Activated naive CD4-positive, alpha-beta T cell treated with anti-CD3 and anti-CD28 coated beads for 36 hours (primary cell): ENCODE results near the gene INTS1. TPM values are rescaled to one million over a fixed set of nuclear protein-coding genes. Genes with fewer than 3 reads are reported as not detected.

Source experiments
- CTCF ChIA-PET: fragments of 350-600 bp; sonication (Branson Sonifier 250); formaldehyde crosslinking; loops from one replicate; lab custom pipeline; 2021; ENCODE audit warnings: antibody characterized with exemption; lab: Charles Lee
- DNase-seq: peaks from one replicate; pipeline ENCODE4 v3.0.0-alpha.2; 2020
- H3K27ac Mint-ChIP-seq: one replicate; pipeline ENCODE4 v1.8.0; 2021; ENCODE audit warnings: mild to moderate bottlenecking, mixed read lengths
- H3K27me3 Mint-ChIP-seq: one replicate; pipeline ENCODE4 v1.8.0; 2021; ENCODE audit warnings: low read depth, mixed read lengths
- H3K36me3 Mint-ChIP-seq: one replicate; pipeline ENCODE4 v1.8.0; 2021; ENCODE audit warnings: low read depth, mixed read lengths
- H3K4me1 Mint-ChIP-seq: one replicate; pipeline ENCODE4 v1.8.0; 2021; ENCODE audit warnings: low read depth, mixed read lengths
- H3K4me3 Mint-ChIP-seq: one replicate; pipeline ENCODE4 v1.8.0; 2021; ENCODE audit warnings: mild to moderate bottlenecking, moderate library complexity, mixed read lengths
- H3K9me3 Mint-ChIP-seq: one replicate; pipeline ENCODE4 v1.8.0; 2021; ENCODE audit warnings: mixed read lengths
- intact Hi-C: fragments of 100-400 bp; cut with micrococcal nuclease; formaldehyde crosslinking; loops from one replicate; pipeline ENCODE4 v1.15.1; 2023
- total RNA-seq, 2 experiments: library from RNA; stranded (reverse); gene quantifications; one replicate each; pipeline ENCODE4 v1.2.3, GENCODE V29; 2021

Gene INTS1, protein sequence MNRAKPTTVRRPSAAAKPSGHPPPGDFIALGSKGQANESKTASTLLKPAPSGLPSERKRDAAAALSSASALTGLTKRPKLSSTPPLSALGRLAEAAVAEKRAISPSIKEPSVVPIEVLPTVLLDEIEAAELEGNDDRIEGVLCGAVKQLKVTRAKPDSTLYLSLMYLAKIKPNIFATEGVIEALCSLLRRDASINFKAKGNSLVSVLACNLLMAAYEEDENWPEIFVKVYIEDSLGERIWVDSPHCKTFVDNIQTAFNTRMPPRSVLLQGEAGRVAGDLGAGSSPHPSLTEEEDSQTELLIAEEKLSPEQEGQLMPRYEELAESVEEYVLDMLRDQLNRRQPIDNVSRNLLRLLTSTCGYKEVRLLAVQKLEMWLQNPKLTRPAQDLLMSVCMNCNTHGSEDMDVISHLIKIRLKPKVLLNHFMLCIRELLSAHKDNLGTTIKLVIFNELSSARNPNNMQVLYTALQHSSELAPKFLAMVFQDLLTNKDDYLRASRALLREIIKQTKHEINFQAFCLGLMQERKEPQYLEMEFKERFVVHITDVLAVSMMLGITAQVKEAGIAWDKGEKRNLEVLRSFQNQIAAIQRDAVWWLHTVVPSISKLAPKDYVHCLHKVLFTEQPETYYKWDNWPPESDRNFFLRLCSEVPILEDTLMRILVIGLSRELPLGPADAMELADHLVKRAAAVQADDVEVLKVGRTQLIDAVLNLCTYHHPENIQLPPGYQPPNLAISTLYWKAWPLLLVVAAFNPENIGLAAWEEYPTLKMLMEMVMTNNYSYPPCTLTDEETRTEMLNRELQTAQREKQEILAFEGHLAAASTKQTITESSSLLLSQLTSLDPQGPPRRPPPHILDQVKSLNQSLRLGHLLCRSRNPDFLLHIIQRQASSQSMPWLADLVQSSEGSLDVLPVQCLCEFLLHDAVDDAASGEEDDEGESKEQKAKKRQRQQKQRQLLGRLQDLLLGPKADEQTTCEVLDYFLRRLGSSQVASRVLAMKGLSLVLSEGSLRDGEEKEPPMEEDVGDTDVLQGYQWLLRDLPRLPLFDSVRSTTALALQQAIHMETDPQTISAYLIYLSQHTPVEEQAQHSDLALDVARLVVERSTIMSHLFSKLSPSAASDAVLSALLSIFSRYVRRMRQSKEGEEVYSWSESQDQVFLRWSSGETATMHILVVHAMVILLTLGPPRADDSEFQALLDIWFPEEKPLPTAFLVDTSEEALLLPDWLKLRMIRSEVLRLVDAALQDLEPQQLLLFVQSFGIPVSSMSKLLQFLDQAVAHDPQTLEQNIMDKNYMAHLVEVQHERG (N-terminal part only)
- total RNA-seq: 100 to 1,000 TPM in 1 of 2 experiments, 10 to 100 TPM in 1; 97.6 to 103 TPM

DNA sequence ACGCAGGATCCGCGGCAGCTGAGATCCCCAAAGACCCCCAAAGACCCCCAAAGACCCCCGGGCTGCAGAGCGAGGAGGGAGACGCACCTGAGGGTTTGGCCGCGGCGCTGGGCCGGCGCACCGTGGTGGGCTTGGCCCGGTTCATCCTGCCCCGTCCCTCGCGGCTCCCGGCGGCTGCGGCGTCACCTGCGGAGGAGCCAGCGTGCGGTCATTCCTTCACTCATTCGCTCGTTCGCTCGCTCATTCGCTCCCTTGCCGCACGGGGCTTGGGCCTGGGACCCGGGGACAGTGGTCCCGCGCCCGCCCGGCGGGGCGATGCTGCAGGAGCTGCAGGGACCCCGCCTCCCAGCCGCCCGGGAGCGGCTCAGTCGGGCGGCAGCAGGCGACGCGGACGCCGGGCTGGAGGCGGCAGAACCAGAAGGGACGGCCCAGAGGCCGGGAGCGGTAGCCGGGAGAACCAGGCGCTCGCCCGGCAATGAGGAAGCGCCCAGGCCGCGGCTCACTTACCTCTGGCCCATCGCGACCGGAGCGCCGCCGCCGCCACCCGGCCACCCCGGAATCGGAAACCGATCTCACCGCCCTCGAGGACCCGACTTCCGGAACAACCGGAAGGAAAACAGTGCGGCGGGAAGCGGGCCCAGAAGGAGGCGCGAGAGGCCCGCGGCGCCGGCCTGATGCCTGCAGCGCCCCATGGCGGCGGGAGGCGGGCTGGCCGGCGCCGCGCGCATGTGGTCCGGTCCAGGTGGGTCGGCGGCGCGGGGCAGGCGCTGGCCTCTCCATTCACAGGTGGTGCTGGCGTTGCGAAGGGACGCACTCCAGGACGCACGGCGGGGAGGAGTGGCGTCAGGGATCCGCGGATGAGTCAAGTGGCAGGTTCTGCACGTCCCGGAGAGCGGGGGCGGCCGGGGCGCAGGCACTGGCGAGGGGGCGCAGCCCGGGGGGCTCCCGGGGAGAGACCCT lies at the start of gene INTS1:
TSS of gene INTS1 (minus strand) at position 574 of the 960 bp plus-strand sequence. CDS start at position 145, 429 bp downstream.
- DNase-seq: peak; percentile 92
- CTCF ChIA-PET: interaction anchor here (0.6 to 1.5 kb wide), 6 partner anchors 9 to 730 kb away, joined by 3 to 5 read pairs (median 3); partner anchors contain the start of gene TMEM184A
- intact Hi-C loops: loop anchor here (1.0 to 2.0 kb wide), 4 partner anchors 29 to 65 kb away; partner anchors contain the start of genes MICALL2 and TMEM184A

DNA sequence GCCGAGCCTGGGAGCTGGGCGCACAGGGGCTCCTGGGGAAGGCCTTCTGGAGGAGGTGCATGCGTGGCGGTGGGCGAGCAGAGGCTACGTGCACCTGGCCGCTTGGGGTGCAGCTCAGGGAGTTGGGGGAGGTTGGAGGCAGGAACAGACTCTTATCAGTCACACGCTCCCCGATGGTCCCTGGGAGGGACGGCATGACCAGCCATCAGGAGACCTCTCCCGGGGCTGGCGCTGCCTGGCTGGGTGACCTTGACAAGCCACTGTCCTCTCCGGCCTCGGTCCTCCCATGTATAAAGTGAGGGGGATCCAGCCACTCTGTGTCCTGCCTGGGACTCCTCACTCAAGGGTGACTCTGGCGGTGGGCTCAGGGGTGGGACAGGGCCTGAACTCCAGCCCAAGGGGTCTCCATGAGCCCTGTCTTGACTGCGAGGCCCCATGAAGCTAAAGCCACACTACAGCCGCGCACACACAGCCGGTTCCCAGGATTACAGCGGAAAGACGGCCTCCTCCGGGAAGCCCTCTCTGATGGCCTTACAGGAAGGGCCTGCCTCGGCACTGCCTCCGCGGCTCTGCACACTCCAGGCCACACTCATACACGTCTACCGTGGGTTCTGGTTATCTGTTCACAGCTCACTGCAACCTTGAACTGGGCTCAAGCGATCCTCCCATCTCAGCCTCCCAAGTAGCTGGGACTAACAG lies 49.5 kb upstream of the INTS1 start:
- no peak for DNase-seq
- Mint-ChIP-seq H3K27me3 (no peaks in the 10 kb centered on the region), H3K36me3 (no peaks in the 10 kb centered on the region), H3K27ac (no peak overlapping the region), H3K4me3 (no peak overlapping the region), H3K4me1 (peaks cover 3% of the 10 kb centered on the region), H3K9me3 (no peaks in the 10 kb centered on the region)
- CTCF ChIA-PET: no interaction called here
- intact Hi-C loops: no loop called here

More for the DNA sequence above, at the start of gene INTS1:
- Mint-ChIP-seq H3K4me1 (peaks cover 41% of the 10 kb centered on the region), H3K9me3 (no peaks in the 10 kb centered on the region), H3K27me3 (no peaks in the 10 kb centered on the region), H3K4me3 (peak within 1 kb of the TSS; percentile 93), H3K27ac (peak within 1 kb of the TSS; percentile 76), H3K36me3 (peaks cover 14% of the 10 kb centered on the region)

DNA sequence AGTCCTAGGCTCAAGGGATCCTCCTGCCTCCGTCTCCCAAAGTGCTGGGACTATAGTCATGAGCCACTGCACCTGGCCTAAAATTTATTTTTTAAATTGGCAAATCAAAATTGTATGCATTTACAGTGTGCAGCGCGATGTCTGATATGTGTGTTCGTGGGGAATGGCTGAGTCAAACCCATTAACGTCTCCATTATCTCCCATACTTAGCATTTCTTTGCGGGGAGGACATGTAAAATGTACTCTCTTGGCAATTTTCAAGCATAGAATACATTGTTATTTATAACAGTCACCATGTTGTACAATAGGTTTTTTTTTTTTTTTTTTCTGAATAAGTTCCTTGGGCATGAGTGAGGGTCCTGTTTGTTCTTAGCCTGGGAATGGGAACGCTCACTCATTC lies 48.0 kb upstream of the INTS1 start:
- H3K4me3 Mint-ChIP-seq: no peak overlapping the region
- H3K4me1 Mint-ChIP-seq: peaks cover 3% of the 10 kb centered on the region
- intact Hi-C loops: no loop called here
- no peak for DNase-seq
- CTCF ChIA-PET: no interaction called here
- H3K27me3 Mint-ChIP-seq: no peaks in the 10 kb centered on the region
- H3K27ac Mint-ChIP-seq: no peak overlapping the region
- no peaks in the 10 kb centered on the region for H3K9me3 Mint-ChIP-seq
- H3K36me3 Mint-ChIP-seq: no peaks in the 10 kb centered on the region

DNA sequence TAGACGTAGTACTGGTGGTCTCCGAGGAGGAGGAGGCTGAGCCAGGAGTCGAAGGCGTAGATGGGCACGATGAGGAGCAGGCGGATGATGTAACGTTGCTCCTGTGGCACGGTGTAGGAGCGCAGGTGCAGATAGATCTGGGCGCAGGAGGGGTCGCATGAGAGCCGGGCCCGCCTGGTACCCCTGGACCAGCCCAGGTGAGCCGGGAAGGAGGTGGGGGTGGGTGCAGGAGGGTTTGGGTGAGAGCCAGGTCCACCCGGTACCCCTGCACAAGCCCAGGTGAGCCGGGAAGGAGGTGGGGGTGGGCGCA lies 46.6 kb upstream of the INTS1 start:
- Mint-ChIP-seq H3K9me3 (no peaks in the 10 kb centered on the region), H3K4me3 (no peak overlapping the region), H3K27me3 (no peaks in the 10 kb centered on the region), H3K27ac (no peak overlapping the region), H3K4me1 (no peaks in the 10 kb centered on the region), H3K36me3 (no peaks in the 10 kb centered on the region)
- intact Hi-C loops: no loop called here
- CTCF ChIA-PET: no interaction called here
- DNase-seq: no peak

DNA sequence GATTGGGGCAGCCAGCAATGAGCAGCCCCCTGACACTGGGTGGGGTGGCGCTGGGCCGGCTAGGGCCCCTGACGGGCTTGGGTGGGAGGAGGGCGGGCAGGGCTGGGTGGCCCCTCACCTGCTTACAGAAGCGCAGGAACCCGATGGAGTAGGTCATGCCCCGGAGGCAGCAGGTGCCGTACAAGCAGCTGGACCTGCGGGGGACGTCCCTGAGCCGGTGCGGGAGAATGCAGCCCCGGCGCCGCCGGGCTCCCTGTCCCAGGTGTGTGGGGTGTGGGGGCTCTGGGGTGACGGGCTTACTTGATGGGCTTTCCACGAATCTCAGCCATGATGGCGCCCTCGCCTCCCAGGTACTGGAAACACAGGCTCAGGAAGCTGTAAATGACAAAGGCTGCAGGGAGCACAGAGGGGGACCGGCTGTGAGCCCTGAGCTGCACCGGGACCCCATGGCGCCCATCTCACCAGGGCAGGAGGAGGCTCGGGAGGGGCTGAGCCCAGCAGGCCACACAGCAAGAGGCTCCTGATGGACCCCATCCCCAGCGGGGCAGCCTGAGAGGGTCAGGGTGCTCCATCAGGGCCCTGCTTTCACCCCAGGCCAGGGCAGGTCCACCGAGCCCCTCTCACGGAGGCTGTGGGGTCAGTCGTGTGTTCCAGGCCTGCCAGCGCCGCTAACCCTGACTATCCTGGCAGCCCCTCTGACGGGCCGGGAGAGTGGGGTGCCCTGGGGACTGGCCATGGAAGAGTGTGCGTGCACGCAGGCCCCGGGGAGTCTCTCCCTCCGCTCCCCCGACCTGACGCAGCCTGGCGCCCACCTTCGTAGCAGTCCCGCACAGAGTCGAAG lies 46.0 kb upstream of the INTS1 start:
- no peaks in the 10 kb centered on the region for H3K27me3 Mint-ChIP-seq
- no peaks in the 10 kb centered on the region for H3K4me1 Mint-ChIP-seq
- no peak overlapping the region for H3K27ac Mint-ChIP-seq
- intact Hi-C loops: no loop called here
- DNase-seq: no peak
- no peaks in the 10 kb centered on the region for H3K9me3 Mint-ChIP-seq
- CTCF ChIA-PET: no interaction called here
- no peaks in the 10 kb centered on the region for H3K36me3 Mint-ChIP-seq
- H3K4me3 Mint-ChIP-seq: no peak overlapping the region

DNA sequence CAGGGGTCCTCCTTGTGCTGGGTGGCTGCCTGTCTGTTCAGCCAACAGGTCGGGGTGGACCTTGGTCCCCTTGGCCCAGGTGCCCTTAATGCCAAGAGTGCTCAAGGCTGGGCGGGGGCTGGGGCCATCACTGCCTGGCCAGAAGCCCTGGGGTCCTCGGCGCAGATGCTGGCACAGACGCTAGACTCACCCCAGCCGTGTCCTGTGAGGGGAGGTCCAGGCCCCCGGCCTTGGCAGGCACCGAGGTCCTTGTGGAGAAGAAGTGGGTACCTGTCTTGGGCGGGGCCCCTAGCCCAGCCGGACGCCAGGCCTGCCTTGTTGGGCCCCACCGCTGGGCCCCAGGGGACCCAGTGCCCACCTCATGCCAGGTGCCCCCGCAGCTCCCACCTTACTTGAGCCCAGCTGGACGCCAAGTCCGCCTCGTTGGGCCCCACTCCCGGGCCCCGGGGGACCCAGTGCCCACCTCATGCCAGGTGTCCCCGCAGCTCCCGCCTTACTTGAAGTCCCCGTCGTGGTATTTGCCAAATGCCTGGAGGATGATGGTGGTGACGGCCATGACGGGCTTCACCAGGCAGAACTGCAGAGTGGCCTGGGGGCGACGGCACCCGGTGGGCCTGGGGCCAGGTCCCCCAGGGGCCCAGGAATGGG lies 45.3 kb upstream of the INTS1 start:
- no peak for DNase-seq
- no peaks in the 10 kb centered on the region for H3K27me3 Mint-ChIP-seq
- H3K4me1 Mint-ChIP-seq: no peaks in the 10 kb centered on the region
- no peak overlapping the region for H3K27ac Mint-ChIP-seq
- no peaks in the 10 kb centered on the region for H3K36me3 Mint-ChIP-seq
- H3K9me3 Mint-ChIP-seq: no peaks in the 10 kb centered on the region
- H3K4me3 Mint-ChIP-seq: no peak overlapping the region
- CTCF ChIA-PET: no interaction called here
- intact Hi-C loops: no loop called here

DNA sequence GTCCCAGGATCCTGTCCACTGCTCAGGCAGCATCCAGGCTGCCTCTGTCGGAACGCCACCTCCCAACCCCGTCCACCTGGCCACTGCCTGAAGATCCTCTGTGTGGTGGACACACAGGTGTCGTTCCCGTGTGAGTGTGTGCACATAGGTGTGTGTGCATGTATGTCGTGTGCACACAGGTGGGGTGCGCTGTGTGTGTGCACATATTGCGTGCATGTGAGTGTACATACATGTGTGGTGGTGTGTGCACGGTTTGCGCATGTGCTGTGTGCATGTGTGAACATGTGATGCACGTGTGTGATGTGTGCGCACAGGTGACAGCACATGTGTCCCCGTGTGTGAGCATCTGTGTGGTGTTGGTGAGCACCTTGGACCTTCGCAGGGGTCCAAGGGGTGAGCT lies 44.8 kb upstream of the INTS1 start:
- CTCF ChIA-PET: no interaction called here
- Mint-ChIP-seq H3K36me3 (no peaks in the 10 kb centered on the region), H3K27ac (no peak overlapping the region), H3K4me3 (no peak overlapping the region), H3K4me1 (no peaks in the 10 kb centered on the region), H3K9me3 (no peaks in the 10 kb centered on the region), H3K27me3 (no peaks in the 10 kb centered on the region)
- DNase-seq: no peak
- intact Hi-C loops: no loop called here

DNA sequence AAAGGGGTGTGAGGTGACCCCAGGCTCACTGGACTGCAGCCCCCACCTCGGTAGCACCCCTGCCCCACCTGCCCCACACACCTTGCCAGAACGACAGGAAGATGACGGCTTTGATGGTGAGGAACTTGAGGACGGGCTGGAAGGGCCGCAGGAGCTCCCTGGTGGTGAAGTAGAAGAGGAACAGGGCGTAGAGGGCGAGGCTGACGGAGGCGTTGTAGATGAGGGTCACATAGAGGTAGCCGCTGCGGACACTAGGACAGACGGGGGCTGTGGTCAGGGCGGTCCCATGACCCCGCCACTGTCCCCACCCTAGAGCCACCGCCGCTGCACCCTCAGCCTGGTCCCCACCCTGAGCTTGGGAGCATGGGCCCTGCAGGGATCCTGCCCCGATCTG lies 44.2 kb upstream of the INTS1 start:
- H3K27me3 Mint-ChIP-seq: no peaks in the 10 kb centered on the region
- intact Hi-C loops: no loop called here
- no peaks in the 10 kb centered on the region for H3K4me1 Mint-ChIP-seq

DNA sequence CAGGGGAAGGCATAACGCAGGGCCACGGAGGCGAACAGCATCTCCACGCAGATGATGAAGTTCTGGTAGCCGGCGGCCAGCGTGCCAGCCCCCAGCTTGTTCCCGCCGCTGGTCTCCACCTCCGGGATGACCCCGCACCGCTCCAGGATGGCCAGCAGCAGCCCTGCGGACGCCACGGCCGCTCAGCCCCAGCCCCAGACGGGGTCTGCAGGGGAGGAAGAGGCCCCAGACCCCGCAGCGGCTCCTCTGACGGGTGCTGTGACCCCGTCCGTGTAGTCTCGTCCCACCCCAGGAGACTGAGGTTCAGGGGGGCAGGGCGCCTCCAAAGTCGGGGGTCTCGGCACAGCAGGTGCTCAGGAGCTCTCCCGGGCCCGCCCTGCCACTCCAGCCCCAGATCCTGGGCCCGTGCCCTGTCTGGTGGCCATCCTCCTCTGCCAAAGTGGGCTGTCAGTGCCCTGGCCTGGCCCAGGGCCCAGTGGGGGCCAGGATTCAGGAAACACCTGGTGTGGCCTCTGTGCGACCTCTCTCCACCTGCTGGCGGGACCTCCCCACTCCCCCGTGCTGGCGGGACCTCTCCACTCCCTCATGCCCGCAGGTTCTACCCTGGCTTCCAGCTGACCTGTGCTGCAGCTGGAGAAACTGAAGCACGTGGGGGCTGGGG lies 43.7 kb upstream of the INTS1 start:
- CTCF ChIA-PET: interaction anchor here (1.1 kb wide), 1 partner anchor 41 kb away, joined by 3 read pairs; no protein-coding TSS in a partner anchor
- Mint-ChIP-seq H3K4me1 (no peaks in the 10 kb centered on the region), H3K27me3 (no peaks in the 10 kb centered on the region), H3K36me3 (no peaks in the 10 kb centered on the region), H3K9me3 (no peaks in the 10 kb centered on the region), H3K4me3 (no peak overlapping the region), H3K27ac (no peak overlapping the region)
- intact Hi-C loops: no loop called here
- no peak for DNase-seq

More for the DNA sequence above, 44.2 kb upstream of the INTS1 start:
- CTCF ChIA-PET: interaction anchor here (1.1 kb wide), 1 partner anchor 41 kb away, joined by 3 read pairs; no protein-coding TSS in a partner anchor
- Mint-ChIP-seq H3K9me3 (no peaks in the 10 kb centered on the region), H3K4me3 (no peak overlapping the region), H3K36me3 (no peaks in the 10 kb centered on the region), H3K27ac (no peak overlapping the region)
- DNase-seq: no peak
